DMS 273 (cell line): ENCODE data around the gene CHRNA3.
"Not testable (repeated sequence)": the region's sequence is repeated elsewhere in the genome, so short reads cannot be mapped to it uniquely, and the experiment has no call there.

ENCODE experiments used
- DNase-seq: peaks from one replicate; lab custom pipeline; 2025; ENCODE audit not compliant: unreplicated experiment; lab: John Stamatoyannopoulos, UW

The CHRNA3 gene

DNA sequence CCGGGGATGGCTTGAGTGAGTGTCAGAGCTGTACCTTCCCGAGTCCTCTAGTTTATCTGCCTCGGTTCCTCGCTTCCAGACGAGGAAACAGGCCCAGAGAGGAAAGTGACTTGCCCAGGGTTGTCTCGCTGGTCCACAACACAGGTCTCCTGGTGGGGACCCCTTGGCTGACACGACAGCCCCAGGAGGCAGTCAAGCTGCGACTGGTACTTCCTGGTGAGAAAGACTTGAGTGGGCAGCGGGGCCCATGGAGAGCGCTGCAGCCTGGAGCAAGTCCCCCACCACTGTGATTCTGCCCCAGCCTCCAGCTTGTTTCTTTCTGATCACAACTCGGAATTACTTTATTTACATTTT lies 56.1 kb downstream of the CHRNA3 start:
- DNase-seq, result no peak

DNA sequence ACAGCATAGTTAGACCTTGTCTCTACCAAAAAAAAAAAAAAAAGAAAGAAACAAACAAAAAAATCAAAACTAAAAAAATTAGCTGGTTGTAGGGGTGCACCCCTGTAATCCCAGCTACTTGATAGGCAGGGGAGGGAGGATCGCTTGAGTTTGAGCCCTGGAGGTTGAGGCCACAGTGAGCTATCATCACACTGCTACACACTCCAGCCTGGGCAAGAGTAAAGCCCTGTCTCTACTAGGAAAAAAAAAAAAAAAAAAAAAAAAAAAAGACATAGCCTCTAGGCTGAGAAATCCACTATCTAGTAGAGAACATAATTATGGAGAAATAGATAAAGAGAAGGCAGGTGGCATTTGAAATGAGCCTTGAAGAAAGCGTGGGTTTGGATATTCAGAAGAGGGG lies 57.7 kb downstream of the CHRNA3 start:
- DNase-seq, result no peak

DNA sequence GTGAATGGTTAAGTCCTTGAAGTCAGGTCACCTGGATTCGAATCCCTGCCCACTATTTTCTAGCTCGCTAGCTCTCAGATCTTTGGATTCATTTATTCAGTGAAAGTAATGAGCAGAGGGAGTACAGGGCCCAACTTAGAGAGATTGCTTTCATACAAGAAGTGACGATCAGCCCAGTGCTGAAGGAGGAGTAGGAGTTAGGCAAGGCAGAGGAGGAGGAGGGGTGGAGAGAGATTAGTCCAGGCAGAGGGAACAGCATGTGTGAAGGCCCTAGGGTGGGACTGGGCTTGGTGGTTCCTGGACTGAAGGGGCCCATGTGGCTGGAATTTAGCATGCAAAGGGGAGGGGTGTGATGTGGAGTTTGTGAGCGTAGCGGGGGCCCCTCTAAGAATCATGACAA lies 59.3 kb downstream of the CHRNA3 start:
- DNase-seq, result no peak

DNA sequence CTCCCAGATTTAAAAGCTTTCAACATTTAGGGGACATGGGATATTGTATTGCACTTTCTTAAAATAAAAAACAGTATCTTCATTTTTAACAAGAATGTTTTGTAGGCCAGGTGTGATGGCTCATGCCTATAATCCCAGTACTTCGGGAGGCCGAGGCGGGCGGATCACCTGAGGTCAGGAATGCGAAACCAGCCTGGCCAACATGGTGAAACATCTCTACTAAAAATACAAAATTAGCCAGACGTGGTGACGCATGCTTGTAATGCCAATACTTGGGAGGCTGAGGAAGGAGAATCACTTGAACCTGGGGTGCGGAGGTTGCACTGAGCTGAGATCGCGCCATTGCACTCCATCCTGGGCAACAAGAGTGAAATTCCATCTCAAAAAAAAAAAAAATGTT lies 60.6 kb downstream of the CHRNA3 start:
- not testable (repeated sequence) for DNase-seq

DNA sequence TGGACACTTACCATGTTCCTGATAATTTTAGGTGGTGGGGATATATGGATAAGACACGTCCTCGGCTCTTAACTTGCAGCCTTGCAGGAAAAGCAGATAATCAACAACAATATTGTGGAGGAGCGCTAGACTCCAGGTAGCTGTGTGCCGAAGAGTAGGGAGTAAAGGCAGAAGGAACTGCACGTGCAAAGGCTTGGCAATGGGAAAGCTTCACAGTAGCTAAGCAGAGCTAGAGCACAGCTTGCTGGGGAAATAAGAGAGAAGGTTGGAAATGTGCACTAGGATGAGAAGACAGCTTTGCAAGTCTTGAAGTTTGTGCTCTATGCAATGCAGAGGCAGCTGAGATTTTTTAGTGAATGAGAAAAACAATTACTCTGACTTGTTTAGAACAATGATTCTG lies 68.2 kb downstream of the CHRNA3 start:
- DNase-seq, result no peak

DNA sequence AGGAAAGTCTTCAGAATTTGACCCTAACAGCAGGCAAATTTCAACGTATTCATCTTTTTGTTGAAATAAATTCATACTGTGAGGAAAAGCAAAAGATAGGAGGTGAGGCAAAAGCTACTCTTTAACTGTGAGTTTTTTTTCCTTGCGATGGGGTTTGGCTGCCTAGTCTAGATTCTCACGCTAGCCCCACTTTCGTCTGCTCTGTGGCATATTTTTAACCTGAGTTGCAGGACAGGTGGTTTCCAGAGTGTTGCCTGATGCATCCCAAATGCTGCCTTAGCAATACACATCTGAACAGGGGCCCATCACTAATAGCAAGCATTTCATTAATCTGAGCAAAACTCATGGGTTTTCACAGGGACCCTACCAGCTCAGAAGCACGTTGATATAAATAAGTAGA lies 68.9 kb downstream of the CHRNA3 start:
- DNase-seq, result no peak

DNA sequence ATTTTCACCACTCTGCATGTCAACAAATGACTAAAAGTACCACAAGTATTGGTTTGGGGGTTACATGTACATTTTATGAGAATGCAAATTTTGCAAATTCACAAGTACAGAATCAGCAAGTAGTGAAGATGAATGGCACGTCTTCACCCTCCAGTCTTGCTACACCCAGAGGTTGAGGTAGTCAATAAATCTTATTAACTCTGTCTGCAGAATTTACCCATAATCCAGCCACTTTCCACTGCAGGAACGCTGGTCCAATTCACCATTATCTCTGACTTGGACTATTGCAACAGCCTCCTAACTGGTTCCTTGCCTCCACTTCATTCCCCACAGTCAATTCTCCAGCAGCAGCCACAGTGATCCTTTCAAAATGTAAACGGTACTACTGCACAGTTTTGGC lies 70.0 kb downstream of the CHRNA3 start:
- no peak for DNase-seq

DNA sequence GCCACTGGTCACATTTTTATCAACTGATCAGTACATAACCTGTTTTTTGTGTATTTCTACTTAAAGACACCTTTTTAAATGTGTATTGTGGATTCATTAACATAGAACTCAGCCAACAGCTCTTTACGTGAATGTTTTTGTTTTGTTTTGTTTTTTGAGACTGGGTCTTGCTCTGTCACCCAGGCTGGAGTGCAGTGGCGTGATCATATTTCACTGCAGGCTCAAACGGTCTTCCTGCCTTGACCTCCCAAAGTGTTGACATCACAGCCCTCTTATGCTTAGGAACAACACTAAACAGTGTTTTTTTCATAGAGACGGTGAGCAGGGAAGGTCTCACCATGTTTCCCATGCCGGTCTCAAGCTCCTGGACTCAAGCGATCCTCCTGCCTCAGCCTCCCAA lies 70.6 kb downstream of the CHRNA3 start:
- no peak for DNase-seq
